ENCODE results near the gene GHRH. TPM values are rescaled to one million over a fixed set of nuclear protein-coding genes. Genes with fewer than 3 reads are reported as not detected.

Gene GHRH
- total RNA-seq, 1 experiment from 2014 or later, result 0.74 TPM

GRCh38 chr20:37226889-37227288 is 34.7 kb downstream of the GHRH start (continued):
- no peak for TF ChIP-seq STAT6 (CRISPR knock-in tag; conservative IDR thresholded peaks at IDR 0.05; ENCODE audit: low read depth)

- no peak overlapping the region for H3K4me3 Mint-ChIP-seq
- DNase-seq (ENCODE audit: low spot score), result no peak
- peaks cover 65% of the 10 kb centered on the region for H3K36me3 Mint-ChIP-seq
- no peaks in the 10 kb centered on the region for H3K27me3 Mint-ChIP-seq (ENCODE audit: low read depth)
- H3K9me3 Mint-ChIP-seq, result no peaks in the 10 kb centered on the region
- no peak for TF ChIP-seq SMAD3 (CRISPR knock-in tag; IDR thresholded peaks at IDR 0.05; ENCODE audit: borderline replicate concordance)
- TF ChIP-seq E2F5 (CRISPR knock-in tag; IDR thresholded peaks at IDR 0.05), result no peak
- ATAC-seq, result no peak
- POLR2A ChIA-PET, result interaction anchor here (0.7 kb wide), 1 partner anchor 10 kb away, joined by 11 read pairs; no protein-coding TSS in a partner anchor
- H3K27ac Mint-ChIP-seq, result peak overlapping the region; percentile 16; the same call in 1 of the 2 replicates
- CTCF ChIA-PET, result interaction anchor here (0.8 kb wide), 1 partner anchor 30 kb away, joined by 4 read pairs; no protein-coding TSS in a partner anchor
- H3K4me1 Mint-ChIP-seq, result peaks cover 52% of the 10 kb centered on the region
Observed at GRCh38 chr20:37225146-37225545, 36.5 kb downstream of the GHRH start.

- H3K27ac Mint-ChIP-seq, result peak overlapping the region; percentile 84
- peaks cover 68% of the 10 kb centered on the region for H3K36me3 Mint-ChIP-seq
- DNase-seq (ENCODE audit: low spot score) (no peak), ATAC-seq (no peak)
- TF ChIP-seq IRF1 (CRISPR knock-in tag; IDR thresholded peaks at IDR 0.05), result no peak
- peak; percentile 67 for TF ChIP-seq USF2 (CRISPR knock-in tag; IDR thresholded peaks at IDR 0.05)
- TF ChIP-seq GRHL2 (CRISPR knock-in tag; IDR thresholded peaks at IDR 0.05; ENCODE audit: insufficient replicate concordance, severe bottlenecking), result no peak
- TF ChIP-seq ZBTB43 (CRISPR knock-in tag; IDR thresholded peaks at IDR 0.05), result no peak
- peak; percentile 63; the same call in 1 of the 2 replicates for TF ChIP-seq USF1 (CRISPR knock-in tag; IDR thresholded peaks at IDR 0.05)
- ChIA-PET CTCF (interaction anchor here (1.0 to 1.4 kb wide), 2 partner anchors 27 to 31 kb away, joined by 5 read pairs; no protein-coding TSS in a partner anchor), POLR2A (no interaction called here)
- H3K4me3 Mint-ChIP-seq, result no peak overlapping the region
- no peaks in the 10 kb centered on the region for H3K27me3 Mint-ChIP-seq (ENCODE audit: low read depth)
- no peaks in the 10 kb centered on the region for H3K9me3 Mint-ChIP-seq
- peaks cover 35% of the 10 kb centered on the region for H3K4me1 Mint-ChIP-seq
Observed at GRCh38 chr20:37223053-37223452, 38.6 kb downstream of the GHRH start.

- no peaks in the 10 kb centered on the region for H3K9me3 Mint-ChIP-seq
- no peaks in the 10 kb centered on the region for H3K27me3 Mint-ChIP-seq (ENCODE audit: low read depth)
- peaks cover 59% of the 10 kb centered on the region for H3K36me3 Mint-ChIP-seq
- POLR2A ChIA-PET, result no interaction called here
- CTCF ChIA-PET, result interaction anchor here (0.7 kb wide), 1 partner anchor 43 kb away, joined by 3 read pairs; the partner anchor contains the start of genes MROH8 and RPN2
- no peak for DNase-seq (ENCODE audit: low spot score)
- H3K27ac Mint-ChIP-seq, result peak overlapping the region; percentile 86; the same call in 1 of the 2 replicates
- peaks cover 25% of the 10 kb centered on the region for H3K4me1 Mint-ChIP-seq
- no peak for ATAC-seq
- TF ChIP-seq ELF4 (CRISPR knock-in tag; IDR thresholded peaks at IDR 0.05; ENCODE audit: low read depth) (no peak), FOXP1 (CRISPR knock-in tag; IDR thresholded peaks at IDR 0.05; ENCODE audit: borderline replicate concordance) (no peak), JAZF1 (CRISPR knock-in tag; IDR thresholded peaks at IDR 0.05) (no peak), FOXK1 (CRISPR knock-in tag; IDR thresholded peaks at IDR 0.05) (no peak), PRDM15 (CRISPR knock-in tag; IDR thresholded peaks at IDR 0.05) (no peak)
- no peak overlapping the region for H3K4me3 Mint-ChIP-seq
Observed at GRCh38 chr20:37222086-37222485, 39.5 kb downstream of the GHRH start.
